ENCODE measurements around the gene SPIRE1.

- TF ChIP-seq CTCF (IDR thresholded peaks at IDR 0.05; ENCODE audit: low read length) (no peak), EZH2 (IDR thresholded peaks at IDR 0.05; ENCODE audit: borderline replicate concordance, low read length) (no peak)
Observed at GRCh38 chr18:12567849-12568248, 90.1 kb downstream of the SPIRE1 start.
